K562 (cell line): ENCODE data around the gene ADAP2. TPM values are rescaled to one million over a fixed set of nuclear protein-coding genes. Genes with fewer than 3 reads are reported as not detected.

Source experiments
- ATAC-seq: fragments of 200-7000 bp; cut with Tn5 transposase; 3 replicates; pipeline ENCODE4 v1.9.1; 2020; ENCODE audit warnings: moderate library complexity
- BruUV-seq: library from RNA; stranded (reverse); fragments of 400-500 nt; replicated peaks from 2 replicates; lab custom pipeline; 2021; lab: Mats Ljungman, UMichigan
- CTCF ChIA-PET: fragments of 300-600 bp; formaldehyde crosslinking; extraction: SDS; loops from one replicate; lab custom pipeline; 2021; ENCODE audit warnings: low intra/inter-chr PET ratio; lab: Yijun Ruan, JAX
- POLR2A ChIA-PET: fragments of 300-600, 350-650 bp; sonication (Branson Sonifier 250); formaldehyde crosslinking; extraction: SDS; loops from one replicate; lab custom pipeline; 2021; ENCODE audit warnings: antibody characterized with exemption, inconsistent platforms; lab: Yijun Ruan, JAX
- DNase-seq, 4 experiments: peaks; one replicate each; pipeline versions ENCODE4 v3.0.0 to v3.0.0-alpha.2; 2011 to 2018; ENCODE audit warnings: low spot score in 3 of 4, mixed read lengths in 3 of 4; ENCODE audit errors: extremely low read depth in 1 of 4
- FAIRE-seq: peaks from 2 replicates; lab custom pipeline; 2011; peaks lifted over from hg19 to GRCh38; lab: Jason Lieb, UNC
- H2AFZ ChIP-seq: 2 replicates; pipeline ENCODE4 v1.6.0; 2011; ENCODE audit warnings: low read depth, low read length, control low read depth, inconsistent platforms
- H3K27ac ChIP-seq: fragments of 200-600 bp; 3 replicates; pipeline ENCODE4 v1.8.0; 2011; ENCODE audit warnings: low read depth, mild to moderate bottlenecking, control low read depth, inconsistent platforms, low read length, moderate library complexity, mixed read lengths; ENCODE audit errors: extremely low read depth
- H3K27me3 ChIP-seq, 2 experiments: fragments of 300-600 bp in 1 of 2; 2 replicates in 1 of 2; 3 replicates in 1 of 2; pipeline versions ENCODE4 v1.6.0 to v1.8.0; 2011; ENCODE audit warnings: inconsistent platforms in 2 of 2, low read length in 2 of 2, mild to moderate bottlenecking in 1 of 2, mixed read lengths in 1 of 2, moderate library complexity in 1 of 2; ENCODE audit not compliant: control insufficient read depth in 2 of 2, insufficient read depth in 2 of 2
- H3K36me3 ChIP-seq: fragments of 300-600 bp; 3 replicates; pipeline ENCODE4 v1.8.0; 2011; ENCODE audit warnings: mild to moderate bottlenecking, low read length, inconsistent platforms; ENCODE audit not compliant: control insufficient read depth, insufficient read depth
- H3K4me1 ChIP-seq, 2 experiments: fragments of 200-600 bp in 1 of 2; replicated peaks in 1 of 2; 2 replicates in 1 of 2; 3 replicates in 1 of 2; pipeline versions ENCODE4 v1.5.1 to v1.8.0; 2011; ENCODE audit warnings: inconsistent platforms in 2 of 2, low read length in 2 of 2, mild to moderate bottlenecking in 1 of 2, mixed read lengths in 1 of 2, moderate library complexity in 1 of 2; ENCODE audit not compliant: control insufficient read depth in 2 of 2, insufficient read depth in 2 of 2
- H3K4me2 ChIP-seq: 2 replicates; pipeline ENCODE4 v1.6.1; 2011; ENCODE audit warnings: low read length, control low read depth, inconsistent platforms, mixed read lengths; ENCODE audit not compliant: insufficient read depth
- H3K4me3 ChIP-seq: fragments of 200-600 bp; sonication (generic), shearing (Covaris generic); 2 replicates; pipeline ENCODE4 v1.5.1; 2016; ENCODE audit warnings: control low read depth, inconsistent platforms
- H3K79me2 ChIP-seq: fragments of 200-600 bp; 3 replicates; pipeline ENCODE4 v1.8.0; 2011; ENCODE audit warnings: low read length, inconsistent platforms; ENCODE audit not compliant: control insufficient read depth, insufficient read depth
- H3K9ac ChIP-seq, 2 experiments: 2 replicates each; pipeline versions ENCODE4 v1.6.0 to v1.6.1; 2011; ENCODE audit warnings: low read depth in 2 of 2, low read length in 2 of 2, control low read depth in 1 of 2, inconsistent platforms in 1 of 2, mild to moderate bottlenecking in 1 of 2, mixed read lengths in 1 of 2; ENCODE audit not compliant: insufficient read depth in 1 of 2
- H3K9me1 ChIP-seq: one replicate; pipeline ENCODE4 v1.6.0; 2011; ENCODE audit warnings: inconsistent platforms, mild to moderate bottlenecking, low read length, moderate library complexity; ENCODE audit not compliant: control insufficient read depth, insufficient read depth
- H3K9me3 ChIP-seq: replicated peaks from 2 replicates; pipeline ENCODE4 v1.5.1; 2011; ENCODE audit warnings: low read depth, low read length, inconsistent platforms; ENCODE audit not compliant: control insufficient read depth, insufficient read depth
- H4K20me1 ChIP-seq: replicated peaks from 2 replicates; pipeline ENCODE4 v1.6.1; 2011; ENCODE audit warnings: low read length, inconsistent platforms, mixed read lengths; ENCODE audit not compliant: control insufficient read depth, insufficient read depth
- CEBPB ChIP-seq: fragments of 450-650 bp; IDR thresholded peaks from 2 replicates; pipeline ENCODE4 v1.6.1; 2016; ENCODE audit warnings: missing genetic modification characterization, missing compliant biosample characterization
- CHD2 ChIP-seq: IDR thresholded peaks from 2 replicates; pipeline ENCODE4 v1.6.1; 2011; ENCODE audit warnings: low read depth, low read length
- CSDE1 ChIP-seq, 2 experiments: fragments of 450-650 bp; IDR thresholded peaks; 2 replicates each; pipeline ENCODE4 v1.6.1; 2016; ENCODE audit warnings: mild to moderate bottlenecking in 1 of 2
- EZH2 ChIP-seq: IDR thresholded peaks from 2 replicates; pipeline ENCODE4 v1.6.1; 2012; ENCODE audit warnings: low read depth, mild to moderate bottlenecking, inconsistent platforms, low read length, borderline replicate concordance
- HSF4 ChIP-seq: fragments of 250-450 bp; sonication (Bioruptor Pico); IDR thresholded peaks from 2 replicates; pipeline ENCODE4 v2.1.2; 2022; ENCODE audit warnings: mild to moderate bottlenecking, moderate library complexity, borderline replicate concordance
- IRF2 ChIP-seq: sonication (generic); formaldehyde crosslinking; IDR thresholded peaks from 2 replicates; pipeline ENCODE4 v1.8.1; 2022; ENCODE audit warnings: mild to moderate bottlenecking, missing genetic modification reagents
- JUNB ChIP-seq: fragments of 450-650 bp; formaldehyde crosslinking; conservative IDR thresholded peaks from 2 replicates; pipeline ENCODE4 v1.4.0; 2020; ENCODE audit warnings: mild to moderate bottlenecking
- KAT2B ChIP-seq: IDR thresholded peaks from one replicate; pipeline ENCODE4 v1.6.1; 2012; ENCODE audit warnings: low read depth, mild to moderate bottlenecking, control low read depth, inconsistent platforms, low read length, moderate library complexity
- NBN ChIP-seq: fragments of 450-650 bp; IDR thresholded peaks from 2 replicates; pipeline ENCODE4 v1.6.1; 2016; ENCODE audit warnings: low read depth, mild to moderate bottlenecking
- PATZ1 ChIP-seq: fragments of 250-450 bp; sonication (Bioruptor Pico); IDR thresholded peaks from 2 replicates; pipeline ENCODE4 v1.5.0; 2020; ENCODE audit warnings: mild to moderate bottlenecking, borderline replicate concordance
- PML ChIP-seq: IDR thresholded peaks from 2 replicates; pipeline ENCODE4 v1.6.1; 2012; ENCODE audit warnings: low read length, inconsistent platforms
- SIN3A ChIP-seq, 2 experiments: fragments of 150-350 bp in 1 of 2; IDR thresholded peaks; 2 replicates each; pipeline ENCODE4 v1.6.1; 2011 to 2016; ENCODE audit warnings: borderline replicate concordance in 2 of 2, low read depth in 2 of 2, low read length in 2 of 2, mild to moderate bottlenecking in 2 of 2, moderate library complexity in 2 of 2; ENCODE audit not compliant: control insufficient read depth in 1 of 2
- STAG1 ChIP-seq: sonication (generic); formaldehyde crosslinking; IDR thresholded peaks from 2 replicates; pipeline ENCODE4 v1.5.0; 2020; ENCODE audit warnings: missing genetic modification reagents, borderline replicate concordance
- TEAD1 ChIP-seq, 2 experiments: fragments of 450-650 bp in 1 of 2; sonication (generic) in 1 of 2; formaldehyde crosslinking; IDR thresholded peaks; 2 replicates each; pipeline versions ENCODE4 v1.4.0 to v1.8.0; 2020 to 2022; ENCODE audit warnings: mild to moderate bottlenecking in 2 of 2, missing genetic modification reagents in 1 of 2
- WGBS: fragments of 100-300 bp; shearing (Covaris generic); methylation state at CpG from one replicate; pipeline ENCODE4 v1.1.6; 2016; ENCODE audit warnings: low coverage, mixed read lengths; ENCODE audit not compliant: insufficient coverage; ENCODE audit errors: missing lambda C conversion rate; 5-methylcytosine and 5-hydroxymethylcytosine counted together
- in situ Hi-C: fragments of 300-500 bp; cut with MboI; formaldehyde crosslinking; loops from 4 replicates; pipeline ENCODE4 v1.15.0; 2018; ENCODE audit warnings: inconsistent platforms, mixed read lengths
- intact Hi-C: fragments of 100-400 bp; cut with micrococcal nuclease; formaldehyde crosslinking; loops from 2 replicates; pipeline ENCODE4 v1.14.2; 2022
- polyA plus RNA-seq, 8 experiments: library from polyadenylated mRNA; depleted of rRNA in 4 of 8; stranded (reverse) in 5 of 8; unstranded in 3 of 8; fragments of >200 nt; fragmentation: Nextera tagmentation in 2 of 8; fragmentation: Illumina TruSeq in 1 of 8; extraction: Ambion mirVana in 2 of 8; extraction: Trizol in 1 of 8; gene quantifications; 2 replicates each; pipeline versions ENCODE4 v1.2.1 to v1.2.3, GENCODE V29; 2011 to 2014; ENCODE audit warnings: inconsistent platforms in 1 of 8, missing spikeins in 1 of 8
- total RNA-seq, 7 experiments: library from RNA; depleted of rRNA in 6 of 7; stranded (reverse); fragments of >200 nt in 6 of 7; fragmentation: Illumina TruSeq in 2 of 7; extraction: Trizol in 2 of 7; gene quantifications; 2 replicates each; pipeline versions ENCODE4 v1.2.1 to v1.2.3, GENCODE V29; 2011 to 2021; ENCODE audit warnings: low replicate concordance in 1 of 7
- TF ChIP-seq, protein P1 (sequence below): sonication (generic); formaldehyde crosslinking; IDR thresholded peaks from 2 replicates; pipeline ENCODE4 v1.8.0; 2022; ENCODE audit warnings: missing genetic modification reagents, mild to moderate bottlenecking, borderline replicate concordance

ADAP2 gene
- total and polyA plus RNA-seq, 9 of the 15 experiments (the other 6 are each of a cell fraction or from before 2014, with no cell fraction given): 0.06 to 0.73 (median 0.23) TPM; not detected in 5

DNA sequence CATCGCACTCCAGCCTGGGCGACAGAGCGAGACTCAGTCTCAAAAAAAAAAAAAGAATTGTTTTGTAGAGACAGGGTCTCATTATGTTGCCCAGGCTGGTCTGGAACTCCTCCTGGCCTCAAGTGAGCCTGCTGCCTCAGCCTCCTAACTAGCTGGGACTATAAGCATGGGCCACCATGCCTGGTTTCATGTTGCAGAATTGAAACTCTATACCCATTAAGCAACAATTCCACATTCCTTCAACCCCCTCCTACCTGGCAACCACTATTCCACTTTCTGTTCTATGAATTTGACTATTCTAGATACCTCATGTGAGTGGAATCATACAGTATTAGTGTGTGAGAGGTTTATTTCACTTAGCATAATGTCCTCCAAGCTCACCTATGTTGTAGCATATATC, 73.6 kb downstream of the ADAP2 start:
- no peaks in the 10 kb centered on the region for H3K36me3 ChIP-seq
- ChIA-PET POLR2A (interaction anchor here (1.6 kb wide), 1 partner anchor 53 kb away, joined by 3 read pairs; no protein-coding TSS in a partner anchor), CTCF (no interaction called here)
- intact Hi-C loops: no loop called here
- peaks cover 8 to 21% of the 10 kb centered on the region in 2 experiments; a peak in 3 of 5 replicates for H3K27me3 ChIP-seq
- in situ Hi-C loops: no loop called here
- H3K4me2 ChIP-seq: no peak overlapping the region
- no peak overlapping the region for H3K9ac ChIP-seq
- no peaks in the 10 kb centered on the region for H3K4me1 ChIP-seq
- TF ChIP-seq HSF4: no peak
- TF ChIP-seq PATZ1 (CRISPR knock-in tag): no peak
- peak; percentile 79 for TF ChIP-seq CEBPB (tag)
- H3K4me3 ChIP-seq: no peak overlapping the region
- no peak for FAIRE-seq
- H3K27ac ChIP-seq: no peak overlapping the region
- H3K9me3 ChIP-seq: no peaks in the 10 kb centered on the region
- no peak for ATAC-seq
- no peak for DNase-seq
- H3K9me1 ChIP-seq: no peaks in the 10 kb centered on the region
- no TSS peak for BruUV-seq
- no peaks in the 10 kb centered on the region for H3K79me2 ChIP-seq
- no CpG with 5 or more reads among the region's 3 CpGs for WGBS
- no peaks in the 10 kb centered on the region for H4K20me1 ChIP-seq
- no peak overlapping the region for H2AFZ ChIP-seq

DNA sequence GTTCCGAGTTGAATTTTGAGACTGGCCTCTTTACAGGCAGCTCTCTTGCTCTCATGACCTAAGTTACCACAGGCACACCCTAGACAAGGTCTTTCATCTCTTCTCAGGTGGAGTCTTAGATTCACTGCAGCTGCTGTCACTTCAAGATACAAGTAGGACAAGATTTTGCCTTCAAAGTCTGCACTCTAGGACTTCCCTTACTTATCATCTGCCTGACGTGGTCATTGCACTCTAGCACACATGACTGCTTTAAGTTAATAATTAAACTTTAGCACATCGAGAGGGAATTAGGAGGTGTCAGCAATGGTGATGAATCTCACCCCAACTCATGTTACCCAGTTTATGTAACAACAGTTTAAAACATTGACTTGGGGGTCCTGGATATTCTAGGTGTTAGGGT, 74.7 kb downstream of the ADAP2 start:
- H3K79me2 ChIP-seq: no peaks in the 10 kb centered on the region
- H3K4me3 ChIP-seq: no peak overlapping the region
- H3K4me2 ChIP-seq: no peak overlapping the region
- H3K4me1 ChIP-seq: no peaks in the 10 kb centered on the region
- H3K27me3 ChIP-seq: peaks cover 8 to 21% of the 10 kb centered on the region in 2 experiments; a peak in 3 of 5 replicates
- no peak overlapping the region for H2AFZ ChIP-seq
- intact Hi-C loops (no loop called here), in situ Hi-C loops (no loop called here)
- ChIA-PET CTCF (no interaction called here), POLR2A (no interaction called here)
- no peaks in the 10 kb centered on the region for H4K20me1 ChIP-seq
- FAIRE-seq (no peak), DNase-seq (no peak), ATAC-seq (no peak)
- no TSS peak for BruUV-seq
- no peak overlapping the region for H3K27ac ChIP-seq
- 0% methylated on average over 3 of the region's 3 CpGs for WGBS
- H3K36me3 ChIP-seq: no peaks in the 10 kb centered on the region
- no peaks in the 10 kb centered on the region for H3K9me3 ChIP-seq
- H3K9ac ChIP-seq: no peak overlapping the region
- H3K9me1 ChIP-seq: no peaks in the 10 kb centered on the region
- TF ChIP-seq JUNB (CRISPR knock-in tag): no peak
- TF ChIP-seq IRF2 (CRISPR knock-in tag): no peak
- TF ChIP-seq STAG1 (CRISPR knock-in tag): no peak
- no peak for TF ChIP-seq SIN3A (IDR thresholded peaks at IDR 0.05; ENCODE audit: borderline replicate concordance in 2 of 2, control insufficient read depth in 1 of 2, low read depth in 2 of 2, low read length in 2 of 2)
- TF ChIP-seq, protein P1, sequence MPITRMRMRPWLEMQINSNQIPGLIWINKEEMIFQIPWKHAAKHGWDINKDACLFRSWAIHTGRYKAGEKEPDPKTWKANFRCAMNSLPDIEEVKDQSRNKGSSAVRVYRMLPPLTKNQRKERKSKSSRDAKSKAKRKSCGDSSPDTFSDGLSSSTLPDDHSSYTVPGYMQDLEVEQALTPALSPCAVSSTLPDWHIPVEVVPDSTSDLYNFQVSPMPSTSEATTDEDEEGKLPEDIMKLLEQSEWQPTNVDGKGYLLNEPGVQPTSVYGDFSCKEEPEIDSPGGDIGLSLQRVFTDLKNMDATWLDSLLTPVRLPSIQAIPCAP (CRISPR knock-in tag): no peak
- TF ChIP-seq TEAD1 (CRISPR knock-in tag; IDR thresholded peaks at IDR 0.05): no peak
- no peak for TF ChIP-seq KAT2B
- TF ChIP-seq PML: no peak
- no peak for TF ChIP-seq NBN
- TF ChIP-seq CHD2: no peak
- TF ChIP-seq CSDE1 (IDR thresholded peaks at IDR 0.05): no peak
- TF ChIP-seq EZH2: no peak
